GM04503 (cell line): ENCODE data around the gene ZP3.
"Not testable (repeated sequence)": the region's sequence is repeated elsewhere in the genome, so short reads cannot be mapped to it uniquely, and the experiment has no call there.

ENCODE experiments used
- DNase-seq: peaks from one replicate; pipeline ENCODE4 v3.0.0-alpha.2; 2012; ENCODE audit warnings: low read depth

Gene ZP3

DNA sequence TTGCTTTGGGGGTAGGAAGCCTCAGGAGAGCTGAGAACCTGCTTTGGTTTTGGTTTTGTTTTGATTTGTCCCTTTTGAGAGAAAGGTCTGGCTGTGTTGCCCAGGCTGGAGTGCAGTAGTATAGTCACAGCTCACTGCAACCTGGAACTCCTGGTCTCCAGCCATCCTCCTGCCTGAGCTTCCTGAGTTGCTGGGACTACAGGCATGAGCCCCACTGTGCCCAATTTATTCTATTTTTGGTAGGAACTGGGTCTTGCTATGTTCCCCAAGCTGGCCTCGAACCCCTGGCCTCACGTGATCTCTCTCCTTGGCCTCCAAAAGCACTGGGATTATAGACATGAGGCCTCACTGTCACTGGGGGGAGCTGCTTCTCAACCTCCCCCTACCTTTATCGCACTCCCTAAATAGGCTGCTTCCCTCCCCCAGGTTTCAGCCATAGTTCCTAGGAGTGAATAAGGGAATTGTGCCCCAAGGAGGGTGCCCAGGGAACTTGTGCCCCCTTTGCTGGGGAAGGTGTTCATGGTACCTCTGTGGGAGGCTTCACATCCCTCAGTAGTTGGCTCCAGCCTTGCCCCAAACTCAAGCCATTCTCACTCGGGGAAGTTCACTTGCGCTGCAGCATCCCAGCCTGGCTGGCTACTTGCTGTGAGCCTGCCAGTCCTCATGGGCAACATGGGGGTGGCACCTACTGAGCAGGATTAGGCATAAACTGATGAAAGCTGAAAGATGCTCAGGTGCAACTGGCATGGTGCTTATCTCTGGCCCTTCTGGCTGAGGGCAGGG is 18.1 kb downstream of the ZP3 start:
- DNase-seq: not testable (repeated sequence)

DNA sequence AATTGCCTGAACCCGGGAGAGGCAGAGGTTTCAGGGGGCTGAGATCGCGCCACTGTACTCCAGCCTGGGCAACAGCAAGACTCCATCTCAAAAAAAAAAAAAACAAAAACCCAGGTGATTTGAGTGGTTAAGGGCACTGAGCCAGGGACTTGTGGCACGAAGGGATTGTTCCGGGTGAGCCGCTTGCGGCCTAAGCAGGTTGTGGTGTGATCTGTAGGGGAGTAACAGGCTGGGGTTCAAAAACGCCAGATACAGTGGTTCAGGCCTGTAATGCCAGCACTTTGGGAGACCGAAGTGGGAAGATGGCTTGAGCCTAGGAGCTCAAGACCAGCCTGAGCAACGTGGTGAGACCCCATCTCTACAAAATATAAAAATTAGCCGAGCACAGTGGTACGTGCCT is 19.1 kb downstream of the ZP3 start:
- not testable (repeated sequence) for DNase-seq

DNA sequence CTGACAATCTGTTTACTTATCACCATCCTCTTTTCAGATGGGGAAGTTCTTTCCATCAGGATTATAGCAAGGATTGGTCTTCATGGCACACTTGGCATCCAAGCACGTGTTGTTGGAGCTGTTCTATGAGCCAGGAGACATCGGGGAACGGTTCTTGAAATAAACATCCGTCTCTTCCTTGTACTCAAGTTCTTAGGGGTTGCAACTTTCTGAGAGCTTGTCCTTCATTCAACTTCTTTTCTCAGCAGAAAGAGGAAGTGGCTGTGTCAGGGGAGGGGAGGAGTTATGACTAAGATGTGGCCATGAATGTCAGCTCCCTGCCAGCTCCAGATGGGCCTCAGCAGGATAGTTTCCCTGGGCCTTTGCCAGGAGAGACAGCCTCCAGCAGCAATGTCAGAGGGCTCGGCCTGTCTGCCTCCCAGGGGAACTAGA is 20.8 kb downstream of the ZP3 start:
- not testable (repeated sequence) for DNase-seq

DNA sequence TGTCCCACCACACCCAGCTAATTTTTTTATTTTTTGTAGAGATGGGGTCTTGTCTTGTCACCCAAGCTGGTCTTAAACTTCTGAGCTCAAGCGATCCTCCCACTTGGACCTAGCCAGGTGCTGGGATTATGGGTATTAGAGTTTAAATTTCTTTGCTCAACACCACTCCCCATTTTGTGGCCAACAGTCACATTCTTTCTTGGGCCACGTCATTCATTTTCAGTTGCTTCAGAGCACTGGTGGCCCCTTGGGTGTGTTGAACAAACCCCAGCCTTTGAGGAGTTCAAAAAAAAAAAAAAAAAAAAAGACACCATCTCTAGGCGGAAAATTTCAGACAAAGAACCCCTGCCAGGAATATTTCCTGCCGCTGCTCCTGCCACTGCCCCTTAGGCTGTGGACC is 32.3 kb downstream of the ZP3 start:
- DNase-seq: not testable (repeated sequence)

DNA sequence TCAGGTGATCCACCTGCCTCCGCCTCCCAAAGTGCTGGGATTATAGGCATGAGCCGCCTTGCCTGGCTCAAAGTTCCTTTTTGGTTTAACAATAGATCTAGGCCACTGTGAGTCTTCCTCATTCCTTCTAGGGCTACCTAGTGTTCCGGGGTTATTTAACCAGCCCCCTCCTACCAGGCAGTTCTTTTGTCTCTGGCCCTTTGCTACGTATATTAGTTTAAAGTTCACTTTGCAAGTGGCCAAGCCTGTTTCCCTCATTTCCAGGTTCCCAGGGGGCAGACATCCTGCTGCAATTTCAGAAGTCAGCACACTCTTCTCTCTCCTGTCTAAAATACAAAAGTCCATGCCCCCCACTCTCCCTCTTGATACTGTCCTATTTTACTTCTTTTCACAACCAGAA is 33.8 kb downstream of the ZP3 start:
- DNase-seq: not testable (repeated sequence)

DNA sequence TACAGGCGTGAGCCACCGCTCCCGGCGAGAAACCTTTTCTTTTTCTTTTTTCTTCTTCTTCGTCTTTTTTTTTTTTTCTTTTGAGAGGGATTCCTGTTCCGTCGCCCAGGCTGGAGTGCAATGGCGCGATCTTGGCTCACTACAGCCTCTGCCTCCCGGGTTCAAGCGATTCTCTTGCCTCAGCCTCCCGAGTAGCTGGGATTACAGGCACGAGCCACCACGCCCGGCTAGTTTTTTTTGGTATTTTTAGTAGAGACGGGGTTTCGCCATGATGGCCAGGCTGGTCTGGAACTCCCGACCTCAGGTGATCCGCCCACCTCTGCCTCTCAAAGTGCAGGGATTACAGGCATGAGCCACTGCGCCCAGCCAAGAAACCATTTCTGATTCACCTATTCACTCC is 36.0 kb downstream of the ZP3 start:
- not testable (repeated sequence) for DNase-seq

DNA sequence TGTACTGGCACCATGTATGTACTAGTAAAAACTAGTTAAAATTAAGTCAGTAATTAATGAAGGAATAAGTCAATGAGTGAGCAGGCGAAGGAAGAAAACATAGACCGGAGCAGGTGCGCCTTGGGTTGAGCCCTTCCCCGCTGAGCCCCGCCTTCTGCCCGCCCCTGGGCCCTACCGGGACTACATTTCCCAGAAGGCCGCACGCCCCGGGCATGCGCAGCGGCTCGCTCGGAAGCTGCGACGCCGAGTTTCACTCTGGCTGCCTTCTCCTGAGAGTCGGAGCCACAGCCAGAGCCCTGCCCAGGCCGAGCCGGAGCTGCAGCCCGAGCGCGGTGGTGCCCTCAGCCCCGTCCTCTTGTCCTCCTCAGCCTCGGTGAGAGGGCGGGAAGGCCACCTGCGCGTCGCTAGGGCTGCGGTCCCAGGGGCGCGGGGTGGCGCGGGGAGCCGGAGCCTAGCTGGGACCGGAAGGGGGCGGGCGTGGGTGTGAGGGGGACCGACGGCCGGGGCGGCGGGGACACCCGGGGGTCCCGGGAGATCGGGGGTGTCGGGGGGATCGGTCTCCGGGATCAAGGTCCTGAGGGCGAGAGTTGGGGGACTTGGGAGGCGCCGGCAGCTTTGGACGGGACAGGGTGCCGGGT is 36.8 kb downstream of the ZP3 start, which contains the start of gene DTX2:
TSS of gene DTX2 (plus strand) at position 246 of the 638 bp plus-strand sequence. CDS start 18,801 bp downstream, outside the sequence.
- not testable (repeated sequence) for DNase-seq

DNA sequence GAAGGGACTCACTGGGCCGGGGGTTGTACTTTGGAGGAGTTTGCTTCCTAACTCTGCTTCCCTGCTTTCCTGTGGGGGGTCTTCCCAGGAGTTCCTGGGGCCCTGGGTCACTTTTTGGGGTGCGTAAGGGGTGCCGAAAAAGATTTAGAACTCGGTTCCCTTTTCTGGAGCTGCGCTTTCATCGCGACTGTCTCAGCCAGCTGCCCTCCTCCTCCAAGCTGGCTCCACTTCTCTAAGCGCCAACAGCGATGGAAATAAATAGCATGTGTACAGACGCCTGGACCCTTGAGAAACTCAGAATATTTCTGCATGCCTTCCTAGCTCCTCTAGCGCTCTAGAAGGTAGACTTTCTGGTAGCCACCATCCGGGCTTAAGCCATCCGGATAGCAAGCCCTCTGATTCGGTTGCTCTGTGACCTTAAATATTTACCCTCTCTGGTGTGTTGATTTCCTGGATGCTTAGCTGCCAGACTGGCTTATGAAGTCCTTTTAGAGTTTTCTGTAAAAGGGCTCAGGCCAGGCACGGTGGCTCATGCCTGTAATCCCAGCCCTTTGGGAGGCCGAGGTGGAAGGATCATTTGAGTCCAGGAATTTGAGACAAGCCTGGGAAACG is 37.6 kb downstream of the ZP3 start:
- DNase-seq: not testable (repeated sequence)

DNA sequence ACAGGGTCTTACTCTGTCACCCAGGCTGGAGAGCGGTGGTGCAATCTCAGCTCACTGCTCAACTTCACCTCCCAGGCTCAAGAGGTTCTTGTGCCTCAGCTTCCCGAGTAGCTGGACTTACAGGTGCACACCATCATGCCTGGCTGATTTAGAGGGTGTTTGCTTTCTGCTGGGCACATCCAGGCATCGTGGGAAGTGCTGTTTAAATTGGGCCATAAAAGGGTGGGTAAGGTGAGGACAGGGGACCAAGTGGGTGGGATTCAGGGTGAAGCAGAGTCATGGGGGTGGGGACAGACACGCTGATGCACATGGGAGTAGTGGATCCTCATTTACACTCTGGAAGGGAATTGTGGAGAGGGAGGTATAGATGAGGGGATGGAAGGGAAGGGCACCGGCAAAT is 40.2 kb downstream of the ZP3 start:
- DNase-seq: not testable (repeated sequence)

DNA sequence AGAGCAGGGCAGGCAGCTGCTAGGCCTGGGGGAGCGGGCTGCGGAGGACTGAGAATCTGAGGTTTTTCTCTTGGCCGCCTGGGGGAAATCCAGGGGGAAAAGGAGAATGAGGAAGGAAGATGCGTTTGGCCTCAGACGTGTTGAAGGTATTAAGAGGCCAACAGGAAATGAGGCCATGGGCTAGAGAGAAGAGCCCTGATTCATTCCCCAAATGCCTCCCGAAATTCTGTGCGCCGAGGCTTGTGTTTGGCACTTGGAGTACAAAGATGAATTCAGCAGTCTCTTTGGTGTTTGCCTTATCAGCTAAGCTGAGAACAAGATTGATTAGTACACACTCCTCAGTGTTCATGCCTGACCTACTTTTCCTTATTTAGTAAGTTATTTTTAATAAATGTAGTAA is 41.2 kb downstream of the ZP3 start:
- not testable (repeated sequence) for DNase-seq

DNA sequence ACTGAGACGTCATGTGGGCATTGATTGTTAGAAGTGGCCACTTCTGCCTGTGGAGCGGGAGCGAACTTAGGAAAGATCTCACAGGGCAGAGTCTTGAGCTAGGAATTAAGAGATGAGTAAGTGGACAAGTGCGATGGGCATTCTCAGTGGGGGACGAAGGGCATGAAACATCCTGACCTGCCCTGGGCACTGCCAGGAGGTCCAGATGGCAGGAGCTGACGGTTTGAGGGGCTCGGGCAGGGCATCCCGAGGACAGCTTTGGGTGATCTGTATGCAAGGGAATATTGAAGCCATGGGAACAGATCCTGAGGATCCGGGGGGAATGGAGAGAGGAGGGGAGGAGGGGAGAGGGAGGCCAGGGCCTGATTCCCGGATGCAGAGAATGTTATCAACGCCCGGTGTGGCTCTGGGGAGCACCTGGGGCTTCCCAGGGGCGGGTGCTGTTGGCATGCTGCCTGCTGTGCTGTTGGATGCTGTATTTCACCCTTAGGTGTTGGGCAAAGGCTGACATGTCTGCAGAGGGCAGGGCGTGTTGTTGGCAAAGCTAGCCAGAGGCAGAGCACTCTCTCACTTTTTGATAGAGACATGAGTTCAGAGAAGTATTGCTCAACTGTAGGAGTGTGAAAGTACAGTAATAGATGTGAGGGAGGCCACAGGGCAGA is 43.1 kb downstream of the ZP3 start:
- not testable (repeated sequence) for DNase-seq

DNA sequence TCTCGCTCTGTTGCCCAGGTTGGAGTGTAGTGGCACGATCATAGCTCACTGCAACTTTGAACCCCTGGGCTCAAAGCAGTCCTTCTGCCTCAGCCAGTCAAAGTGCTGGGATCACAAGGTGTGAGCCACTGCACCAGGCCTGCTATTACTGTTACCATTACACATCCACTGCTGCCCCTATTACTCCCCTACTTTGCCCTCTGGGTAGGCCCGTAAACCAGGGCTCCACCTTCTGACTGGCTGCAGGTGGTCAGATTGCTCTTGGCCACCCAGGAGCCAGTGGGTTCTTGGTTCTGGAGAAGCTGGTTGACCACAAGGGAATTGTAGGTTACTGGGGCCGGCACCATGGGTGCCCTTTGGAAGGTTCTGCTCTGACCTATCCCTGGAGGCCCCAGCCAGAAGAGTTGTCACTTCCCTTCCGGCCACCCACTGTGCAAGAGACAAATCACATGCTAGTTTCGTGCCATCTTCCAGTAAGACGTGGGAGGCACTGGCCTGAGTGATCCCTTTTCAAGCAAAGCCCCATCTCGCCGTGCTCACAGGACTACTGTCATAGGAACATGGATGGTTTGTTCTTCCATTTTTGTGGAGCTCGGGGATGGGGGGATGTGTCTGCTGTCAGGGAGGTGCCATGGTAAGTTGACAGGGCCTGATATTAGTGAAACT is 46.9 kb downstream of the ZP3 start:
- DNase-seq: not testable (repeated sequence)

DNA sequence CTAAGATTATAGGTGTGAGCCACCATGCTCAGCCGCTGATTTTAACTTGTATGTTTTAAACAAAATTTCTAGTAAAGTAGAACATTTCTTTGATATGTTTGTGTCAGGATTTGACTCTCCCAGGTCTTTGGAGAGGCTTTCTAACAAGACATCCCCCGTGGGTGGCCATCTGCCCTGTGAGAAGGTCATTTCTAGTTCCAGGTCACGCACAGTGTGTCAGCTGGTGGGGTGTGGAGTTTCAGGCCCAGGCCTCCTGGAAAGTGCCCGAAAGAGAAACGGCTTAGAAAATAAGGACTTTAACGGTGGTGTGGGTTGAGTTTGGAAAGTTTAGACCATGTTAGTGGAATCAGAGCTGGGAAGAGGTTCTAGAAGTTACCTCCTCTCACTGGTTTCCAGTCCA is 48.3 kb downstream of the ZP3 start:
- not testable (repeated sequence) for DNase-seq

DNA sequence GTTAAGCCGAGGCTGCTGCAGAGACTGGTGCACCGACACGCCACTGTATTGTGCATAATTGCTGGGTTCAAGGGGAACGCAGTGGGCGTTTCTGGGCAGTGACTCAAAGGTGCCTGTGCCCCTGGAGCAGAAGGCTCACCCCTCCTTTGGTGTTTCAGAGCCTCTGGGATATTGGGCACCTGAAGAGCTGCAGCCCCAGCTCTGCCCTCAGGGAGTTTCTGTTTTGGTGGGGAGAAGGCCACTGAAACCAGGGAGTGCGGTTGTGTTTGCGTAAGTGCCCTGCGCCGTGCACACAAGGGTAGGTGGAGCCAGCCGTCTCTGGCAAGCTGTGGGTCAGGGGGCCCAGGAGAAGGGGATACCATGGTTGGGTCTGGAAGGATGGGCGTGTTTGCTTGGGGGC is 51.5 kb downstream of the ZP3 start:
- not testable (repeated sequence) for DNase-seq

DNA sequence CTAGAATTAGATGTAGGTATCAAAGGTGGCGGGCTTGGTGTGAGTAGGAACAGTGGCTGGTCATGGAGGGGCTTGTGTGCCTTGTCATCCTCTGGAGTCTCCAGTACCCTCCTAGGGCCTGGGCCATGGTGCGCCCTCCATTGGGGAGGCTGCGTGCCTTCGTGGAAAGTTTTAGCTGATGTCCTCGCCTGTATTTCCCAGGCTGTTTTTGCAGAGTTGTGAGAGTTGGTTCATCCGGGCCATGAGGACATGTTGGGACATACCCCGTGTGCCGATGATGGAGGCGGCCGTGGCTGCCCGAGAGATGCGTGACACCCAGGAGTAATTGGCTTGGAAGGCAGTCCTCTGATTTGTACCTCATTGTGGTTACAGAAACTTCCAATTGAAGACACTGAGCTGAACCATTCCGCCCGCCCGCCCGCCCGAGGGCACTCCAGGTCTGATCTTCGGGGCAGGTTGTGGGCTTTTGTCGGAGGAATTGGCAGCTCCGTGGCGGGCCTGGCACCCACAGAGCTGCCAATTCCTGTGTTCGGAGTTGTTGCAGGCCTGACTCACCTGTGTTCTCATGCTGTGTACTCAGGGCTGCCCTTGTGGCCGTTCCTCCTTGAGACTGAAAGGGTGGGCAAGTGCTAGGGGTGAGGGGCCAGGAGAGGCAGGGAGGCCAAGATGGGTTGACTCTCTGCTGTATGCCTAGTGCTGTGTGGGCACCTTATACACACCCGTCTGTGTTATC is 52.2 kb downstream of the ZP3 start:
- DNase-seq: not testable (repeated sequence)

DNA sequence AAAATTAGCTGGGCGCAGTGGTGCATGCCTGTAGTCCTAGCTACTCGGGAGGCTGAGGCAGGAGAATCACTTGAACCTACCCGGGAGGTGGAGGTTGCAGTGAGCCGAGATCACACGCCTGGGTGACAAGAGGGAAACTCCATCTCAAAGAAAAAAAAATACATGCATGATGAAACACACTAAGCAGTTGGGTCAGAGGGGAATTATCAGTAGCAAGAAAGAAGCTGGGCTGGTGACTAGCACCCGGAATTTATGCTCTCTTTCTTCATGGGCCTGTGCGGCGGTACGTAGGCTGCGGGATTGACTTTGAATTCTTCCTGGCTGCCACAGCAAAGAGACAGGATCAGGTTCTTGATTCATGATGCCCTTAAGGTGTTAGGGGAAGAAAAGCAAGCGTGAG is 54.9 kb downstream of the ZP3 start:
- not testable (repeated sequence) for DNase-seq

DNA sequence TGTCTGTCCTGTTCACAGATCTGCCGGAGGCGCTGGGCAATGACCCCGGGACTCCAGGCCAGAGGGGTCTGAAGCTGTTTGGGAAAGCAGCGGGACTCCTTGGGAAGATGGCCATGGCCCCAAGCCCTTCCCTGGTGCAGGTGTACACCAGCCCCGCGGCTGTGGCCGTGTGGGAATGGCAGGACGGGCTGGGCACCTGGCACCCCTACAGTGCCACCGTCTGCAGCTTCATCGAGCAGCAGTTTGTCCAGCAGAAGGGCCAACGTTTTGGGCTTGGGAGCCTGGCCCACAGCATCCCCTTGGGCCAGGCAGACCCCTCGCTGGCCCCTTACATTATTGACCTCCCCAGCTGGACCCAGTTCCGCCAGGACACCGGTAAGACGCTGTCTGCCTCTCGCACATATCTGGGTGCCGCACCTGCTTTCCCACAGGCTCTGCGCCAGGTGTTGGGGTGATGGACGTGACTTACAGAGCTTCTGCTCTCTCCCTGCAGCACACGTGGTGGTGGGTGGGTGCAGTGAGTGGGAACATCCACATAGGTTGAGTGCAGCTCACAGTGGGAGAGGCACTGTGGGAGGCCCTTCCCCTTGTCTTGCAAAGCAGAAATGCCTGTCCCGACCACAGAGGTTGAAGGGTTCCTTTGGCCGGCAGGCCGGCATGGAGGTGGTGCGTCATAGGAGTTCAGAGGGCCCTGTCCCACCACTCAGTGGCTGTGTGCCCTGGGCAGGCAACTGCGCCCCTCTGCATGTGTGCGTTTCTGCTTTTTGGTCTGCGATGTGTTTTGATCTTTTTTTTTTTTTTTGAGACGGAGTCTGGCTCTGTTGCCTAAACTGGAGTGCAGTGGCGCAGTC is 55.9 kb downstream of the ZP3 start:
- not testable (repeated sequence) for DNase-seq

DNA sequence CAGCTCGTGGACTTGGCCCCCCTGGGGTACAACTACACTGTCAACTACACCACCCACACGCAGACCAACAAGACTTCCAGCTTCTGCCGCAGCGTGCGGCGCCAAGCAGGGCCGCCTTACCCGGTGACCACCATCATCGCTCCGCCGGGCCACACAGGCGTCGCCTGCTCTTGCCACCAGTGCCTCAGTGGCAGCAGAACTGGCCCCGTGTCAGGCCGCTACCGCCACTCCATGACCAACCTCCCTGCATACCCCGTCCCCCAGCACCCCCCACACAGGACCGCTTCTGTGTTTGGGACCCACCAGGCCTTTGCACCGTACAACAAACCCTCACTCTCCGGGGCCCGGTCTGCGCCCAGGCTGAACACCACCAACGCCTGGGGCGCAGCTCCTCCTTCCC is 57.9 kb downstream of the ZP3 start:
- not testable (repeated sequence) for DNase-seq

DNA sequence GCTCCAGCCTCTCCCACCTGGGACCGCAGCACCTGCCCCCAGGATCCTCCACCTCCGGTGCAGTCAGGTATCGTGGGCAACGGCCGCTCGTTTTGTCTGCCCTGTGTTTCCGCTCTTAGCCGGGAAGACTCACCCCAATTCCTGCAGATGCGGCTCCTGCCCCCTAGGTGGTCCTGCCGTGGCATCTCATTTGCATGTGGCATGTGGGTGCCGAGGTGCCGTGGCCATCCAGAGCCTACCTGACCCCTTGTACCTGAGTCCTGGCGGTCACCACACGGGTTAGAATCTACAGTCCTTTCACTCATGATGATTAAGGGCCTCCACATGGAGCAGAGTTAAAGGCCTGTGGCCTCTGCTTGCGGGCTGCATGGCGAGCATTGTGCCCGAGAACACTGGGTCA is 58.3 kb downstream of the ZP3 start:
- DNase-seq: not testable (repeated sequence)

DNA sequence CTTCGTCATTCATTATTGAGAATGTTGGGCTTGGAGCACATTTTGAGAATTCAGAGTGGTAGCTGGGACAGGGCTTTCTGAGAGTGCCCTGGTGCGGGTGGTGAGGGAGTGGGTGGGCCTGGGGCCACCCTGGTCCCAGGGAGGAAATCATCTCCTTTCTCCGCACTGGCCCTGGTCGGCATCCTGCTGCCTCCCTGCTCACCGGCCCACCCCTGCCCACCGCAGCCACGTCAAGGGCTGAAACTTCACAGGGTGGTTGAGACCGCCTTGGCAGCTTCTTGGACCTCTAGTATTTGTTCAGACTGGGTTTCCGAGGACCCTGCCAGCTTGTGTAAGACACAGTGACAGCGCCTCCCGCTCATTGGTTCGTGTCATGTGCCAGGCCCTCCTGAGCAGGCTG is 59.7 kb downstream of the ZP3 start:
- DNase-seq: not testable (repeated sequence)
